Endodermal cell (in vitro differentiated cells): ENCODE results near the gene RAB44. TPM values are rescaled to one million over a fixed set of nuclear protein-coding genes. Genes with fewer than 3 reads are reported as not detected.

ENCODE experiments used
- DNase-seq: peaks from one replicate; pipeline ENCODE4 v3.0.0-alpha.2; 2017
- H3K27ac ChIP-seq: 2 replicates; pipeline ENCODE4 v1.5.1; 2013; ENCODE audit warnings: mild to moderate bottlenecking, low read depth, low read length, moderate library complexity
- H3K27me3 ChIP-seq: 2 replicates; pipeline ENCODE4 v1.6.1; 2013; ENCODE audit warnings: mild to moderate bottlenecking, low read length, moderate library complexity; ENCODE audit not compliant: insufficient read depth, control insufficient read depth, poor library complexity, severe bottlenecking
- H3K36me3 ChIP-seq: 2 replicates; pipeline ENCODE4 v1.7.0; 2013; ENCODE audit warnings: mild to moderate bottlenecking, low read length, moderate library complexity; ENCODE audit not compliant: control insufficient read depth, insufficient read depth
- H3K4me1 ChIP-seq: one replicate; pipeline ENCODE4 v1.7.0; 2013; ENCODE audit warnings: low read length; ENCODE audit not compliant: control insufficient read depth, insufficient read depth
- H3K4me3 ChIP-seq: 2 replicates; pipeline ENCODE4 v1.5.1; 2013; ENCODE audit warnings: mild to moderate bottlenecking, low read length, moderate library complexity
- H3K9ac ChIP-seq: 2 replicates; pipeline ENCODE4 v1.6.1; 2013; ENCODE audit warnings: mild to moderate bottlenecking, low read length, moderate library complexity; ENCODE audit not compliant: poor library complexity, severe bottlenecking; ENCODE audit errors: extremely low read depth
- H3K9me3 ChIP-seq: 2 replicates; pipeline ENCODE4 v1.6.1; 2013; ENCODE audit warnings: mild to moderate bottlenecking, low read length, moderate library complexity; ENCODE audit not compliant: control insufficient read depth
- H3K27ac Mint-ChIP-seq: 2 replicates; pipeline ENCODE4 v1.8.0; 2020; ENCODE audit warnings: mixed read lengths
- H3K27me3 Mint-ChIP-seq: 2 replicates; pipeline ENCODE4 v1.8.0; 2021; ENCODE audit warnings: mild to moderate bottlenecking, mixed read lengths; ENCODE audit not compliant: insufficient read depth
- H3K36me3 Mint-ChIP-seq: 2 replicates; pipeline ENCODE4 v1.8.0; 2020; ENCODE audit warnings: low read depth, mixed read lengths
- H3K4me1 Mint-ChIP-seq: 2 replicates; pipeline ENCODE4 v1.8.0; 2020; ENCODE audit warnings: mixed read lengths
- H3K4me3 Mint-ChIP-seq: 2 replicates; pipeline ENCODE4 v1.8.0; 2020; ENCODE audit warnings: mild to moderate bottlenecking, moderate library complexity, mixed read lengths
- H3K9me3 Mint-ChIP-seq: 2 replicates; pipeline ENCODE4 v1.8.0; 2020; ENCODE audit warnings: mild to moderate bottlenecking, mixed read lengths
- CTCF ChIP-seq: fragments of 200-600 bp; sonication (generic); conservative IDR thresholded peaks from 2 replicates; pipeline ENCODE4 v1.5.0; 2021; ENCODE audit warnings: antibody characterized with exemption, mild to moderate bottlenecking
- WGBS, 2 experiments: methylation state at CpG; one replicate each; pipeline versions ENCODE4 v1.1.5 to v1.1.7; 2013; ENCODE audit warnings: missing lambda C conversion rate in 2 of 2, mixed read lengths in 1 of 2; ENCODE audit not compliant: insufficient coverage in 1 of 2, insufficient read length in 1 of 2; 5-methylcytosine and 5-hydroxymethylcytosine counted together
- total RNA-seq, 2 donors: library from RNA; stranded (reverse); fragmentation: NEBNext Ultra II Directional in 1 of 2; extraction: Animal tissue kit (Norgen Biotek cat#: 25700) in 1 of 2; gene quantifications; 2 replicates in 1 of 2; 3 replicates in 1 of 2; pipeline ENCODE4 v1.2.1, GENCODE V29; 2021

Gene RAB44
- total RNA-seq, 2 donors from 2014 or later, result not detected

GRCh38 chr6:36724514-36725390, 27.1 kb downstream of the RAB44 start:
- WGBS, 2 experiments, result 54 to 61% methylated on average over 9 to 13 of the region's 13 CpGs
- Mint-ChIP-seq H3K9me3 (no peaks in the 10 kb centered on the region), H3K27me3 (peaks cover 2% of the 10 kb centered on the region), H3K4me1 (peaks cover 1% of the 10 kb centered on the region), H3K4me3 (no peak overlapping the region), H3K36me3 (no peaks in the 10 kb centered on the region), H3K27ac (no peak overlapping the region)
- DNase-seq, result peak; percentile 93
- TF ChIP-seq CTCF, result peak; percentile 77
- H3K27me3 ChIP-seq, result no peaks in the 10 kb centered on the region
- no peak overlapping the region for H3K27ac ChIP-seq
- no peak overlapping the region for H3K4me3 ChIP-seq
- no peaks in the 10 kb centered on the region for H3K36me3 ChIP-seq
- H3K9me3 ChIP-seq, result no peaks in the 10 kb centered on the region
- H3K4me1 ChIP-seq, result no peaks in the 10 kb centered on the region
- H3K9ac ChIP-seq, result no peak overlapping the region

GRCh38 chr6:36725581-36725980, 28.0 kb downstream of the RAB44 start:
- Histone ChIP-seq H3K9me3 (no peaks in the 10 kb centered on the region), H3K27ac (no peak overlapping the region), H3K9ac (no peak overlapping the region), H3K4me1 (no peaks in the 10 kb centered on the region), H3K27me3 (no peaks in the 10 kb centered on the region), H3K4me3 (no peak overlapping the region), H3K36me3 (no peaks in the 10 kb centered on the region)
- no peak for TF ChIP-seq CTCF
- Mint-ChIP-seq H3K9me3 (no peaks in the 10 kb centered on the region), H3K27me3 (peaks cover 2% of the 10 kb centered on the region), H3K27ac (no peak overlapping the region), H3K36me3 (no peaks in the 10 kb centered on the region), H3K4me1 (peaks cover 1% of the 10 kb centered on the region), H3K4me3 (no peak overlapping the region)
- DNase-seq, result no peak
- 92% methylated on average over 7 of the region's 7 CpGs; no CpG with 5 or more reads in 1 of the 2 experiments for WGBS, 2 experiments

DNA sequence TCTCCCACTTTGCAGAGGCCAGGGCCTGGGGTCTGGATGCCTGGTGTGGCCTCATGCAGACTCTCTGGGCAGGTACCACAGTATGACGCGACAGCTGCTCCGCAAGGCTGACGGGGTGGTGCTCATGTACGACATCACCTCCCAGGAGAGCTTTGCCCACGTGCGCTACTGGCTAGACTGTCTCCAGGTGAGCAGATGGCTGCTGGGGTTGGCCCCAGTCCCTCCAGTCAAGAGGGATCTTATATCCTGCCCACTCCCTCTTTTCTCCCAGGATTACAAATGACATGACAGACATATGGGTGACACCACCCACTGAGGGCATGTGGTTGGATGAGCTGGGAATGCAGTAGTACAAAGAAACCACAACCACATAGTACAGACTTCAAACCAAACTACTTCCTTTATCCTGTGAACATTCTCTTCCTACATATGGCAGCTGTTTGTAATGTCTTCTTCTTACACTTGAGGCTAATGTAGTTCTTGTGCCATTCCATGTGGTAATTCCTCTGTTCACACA, 29.9 kb downstream of the RAB44 start:
- Histone ChIP-seq H3K4me1 (no peaks in the 10 kb centered on the region), H3K4me3 (no peak overlapping the region), H3K9ac (no peak overlapping the region), H3K27me3 (no peaks in the 10 kb centered on the region), H3K27ac (no peak overlapping the region), H3K9me3 (no peaks in the 10 kb centered on the region), H3K36me3 (no peaks in the 10 kb centered on the region)
- WGBS, 2 experiments, result 91 to 95% methylated on average over 7 of the region's 7 CpGs
- no peak for DNase-seq
- Mint-ChIP-seq H3K27me3 (peaks cover 2% of the 10 kb centered on the region), H3K36me3 (no peaks in the 10 kb centered on the region), H3K4me3 (no peak overlapping the region), H3K27ac (no peak overlapping the region), H3K4me1 (peaks cover 1% of the 10 kb centered on the region), H3K9me3 (no peaks in the 10 kb centered on the region)
- TF ChIP-seq CTCF, result no peak
